ENCODE measurements around the gene CELSR3. TPM values are rescaled to one million over a fixed set of nuclear protein-coding genes. Genes with fewer than 3 reads are reported as not detected.
A peak's percentile ranks its signal among the peaks of the same experiment; 100 is the strongest.

Gene CELSR3
- total and polyA plus RNA-seq, 2 of the 4 experiments (the other 2 are of a cell fraction), result 0.18 to 0.63 TPM

DNA sequence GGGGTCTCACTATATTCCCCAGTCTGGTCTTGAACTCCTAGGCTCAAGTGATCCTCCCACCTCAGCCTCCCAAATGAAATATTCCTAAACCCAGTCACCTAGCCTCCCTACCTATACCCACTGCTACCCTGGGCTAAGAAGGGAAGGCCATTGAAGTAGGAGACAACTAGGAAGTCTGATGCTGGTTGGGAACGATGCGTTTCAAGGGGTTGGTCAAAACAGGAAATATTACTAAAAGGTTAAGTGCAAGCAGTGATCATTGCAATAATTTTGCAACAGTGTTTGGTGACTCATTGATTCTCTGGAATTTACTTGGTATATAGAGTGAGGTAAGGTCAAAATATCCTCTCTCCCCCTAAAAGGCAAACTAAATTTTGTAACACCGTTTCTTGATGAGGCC, 48.6 kb downstream of the CELSR3 start:
- H3K18ac ChIP-seq (ENCODE audit: low read depth, low read length), result peak overlapping the region; percentile 100
- H4K20me1 ChIP-seq (ENCODE audit: insufficient read depth, low read length), result no peaks in the 10 kb centered on the region
- peak overlapping the region; percentile 96 for H2BK20ac ChIP-seq (ENCODE audit: low read depth, low read length)
- H2AFZ ChIP-seq (replicated peaks; ENCODE audit: low read length, poor library complexity), result peak overlapping the region; percentile 73
- peak overlapping the region; percentile 90 for H2BK5ac ChIP-seq (ENCODE audit: low read depth, low read length, poor library complexity, severe bottlenecking)
- H2BK15ac ChIP-seq (ENCODE audit: low read depth, low read length), result peak overlapping the region; percentile 95
- peaks cover 0 to 4% of the 10 kb centered on the region in 2 experiments; a peak in 1 of 4 replicates for H3K79me1 ChIP-seq (ENCODE audit: low read depth in 1 of 2, low read length in 2 of 2)
- H3K4me3 ChIP-seq (ENCODE audit: insufficient read depth, low read depth, low read length), result no peak overlapping the region
- H3K56ac ChIP-seq (ENCODE audit: extremely low read depth, insufficient read depth, low read length), result peak overlapping the region; percentile 65; the same call in 1 of the 2 replicates
- H4K8ac ChIP-seq (ENCODE audit: low read depth in 2 of 2, low read length in 2 of 2), result peak overlapping the region; percentile 76 to 95
- BruUV-seq (replicated peaks), result no TSS peak
- dilution Hi-C loops (cut with HindIII; ENCODE audit: low sequenced_read_pairs, unreplicated experiment) (no loop called here), intact Hi-C loops (cut with micrococcal nuclease) (no loop called here), in situ Hi-C loops (cut with MboI; ENCODE audit: low sequenced_read_pairs) (no loop called here)
- H2BK120ac ChIP-seq (ENCODE audit: low read depth, low read length), result peak overlapping the region; percentile 99
- peak overlapping the region; percentile 63 for H3K9ac ChIP-seq (ENCODE audit: low read depth, low read length)
- peaks cover 10% of the 10 kb centered on the region for H3K9me3 ChIP-seq (ENCODE audit: control insufficient read depth, insufficient read depth, low read length)
- ChIA-PET CTCF (interaction anchor here (1.2 kb wide), 1 partner anchor 21 kb away, joined by 3 read pairs; the partner anchor contains the start of gene SLC26A6), POLR2A (ENCODE audit: unreplicated experiment) (interaction anchor here (0.6 kb wide), 1 partner anchor 35 kb away, joined by 4 read pairs; no protein-coding TSS in a partner anchor)
- no CpG with 5 or more reads among the region's 3 CpGs for WGBS, 2 experiments (ENCODE audit: extremely low coverage in 2 of 2, insufficient read length in 1 of 2)
- peaks cover 25% of the 10 kb centered on the region for H3K4me1 ChIP-seq (ENCODE audit: control insufficient read depth, insufficient read depth, low read length)
- H3K23ac ChIP-seq (ENCODE audit: low read depth, low read length), result peak overlapping the region; percentile 76; the same call in 1 of the 2 replicates
- peak overlapping the region; percentile 79 for H3K4me2 ChIP-seq (ENCODE audit: low read depth, low read length)
- peak overlapping the region; percentile 89 for H4K91ac ChIP-seq (ENCODE audit: insufficient read depth, low read depth, low read length)
- no peaks in the 10 kb centered on the region for H3K27me3 ChIP-seq (ENCODE audit: control insufficient read depth, insufficient read depth, low read length)
- H4K5ac ChIP-seq (ENCODE audit: low read depth, low read length), result peak overlapping the region; percentile 98
- H2AK9ac ChIP-seq (replicated peaks; ENCODE audit: low read depth, low read length, poor library complexity), result no peak overlapping the region
- H3K27ac ChIP-seq (ENCODE audit: insufficient read depth, low read length), result peak overlapping the region; percentile 99
- ATAC-seq (ENCODE audit: low read depth) (peak; percentile 36), DNase-seq (peak; percentile 82)
- H3K36me3 ChIP-seq (ENCODE audit: control insufficient read depth, insufficient read depth, low read length), result no peaks in the 10 kb centered on the region
- H2AK5ac ChIP-seq (ENCODE audit: low read depth, low read length), result peak overlapping the region; percentile 90
- TF ChIP-seq RCOR1 (IDR thresholded peaks at IDR 0.05; ENCODE audit: insufficient replicate concordance, low read length) (no peak), FOS (IDR thresholded peaks at IDR 0.05; ENCODE audit: low read depth, low read length) (peak; percentile 91), POLR2A (IDR thresholded peaks at IDR 0.05; ENCODE audit: low read depth, low read length) (no peak), CEBPB (IDR thresholded peaks at IDR 0.05; ENCODE audit: low read depth, low read length) (peak; percentile 98), BHLHE40 (IDR thresholded peaks at IDR 0.05; ENCODE audit: low read depth, low read length) (no peak)
- H3K14ac ChIP-seq (replicated peaks; ENCODE audit: low read depth, low read length), result peak overlapping the region; percentile 94
- peak overlapping the region; percentile 94 for H3K4ac ChIP-seq (ENCODE audit: low read depth, low read length)
- H3K9me1 ChIP-seq (ENCODE audit: insufficient read depth, low read length), result peaks cover 5% of the 10 kb centered on the region; the same call in 1 of the 2 replicates
